Smooth muscle cell of the brain vasculature (primary cell): ENCODE results near the gene ARFIP2.
"Not testable (repeated sequence)": the region's sequence is repeated elsewhere in the genome, so short reads cannot be mapped to it uniquely, and the experiment has no call there.

Source experiments
- DNase-seq: peaks from one replicate; pipeline ENCODE4 v3.0.0-alpha.2; 2012; ENCODE audit warnings: low read depth, low spot score

Gene ARFIP2

GRCh38 chr11:6481012-6481923, at the start of gene ARFIP2, which contains the start of gene TIMM10B:
Gene ARFIP2 (minus strand): TSS chr11:6481331. CDS start chr11:6480421, 910 bp downstream.
Gene TIMM10B (plus strand): TSS chr11:6481501. CDS start chr11:6481517, 16 bp downstream.
- peak; percentile 91 for DNase-seq

- no peak for DNase-seq
Observed at GRCh38 chr11:6530848-6531247, 49.7 kb upstream of the ARFIP2 start.

GRCh38 chr11:6529266-6529665, 48.1 kb upstream of the ARFIP2 start:
- DNase-seq: no peak

GRCh38 chr11:6526411-6527135, 45.4 kb upstream of the ARFIP2 start:
- DNase-seq: no peak

GRCh38 chr11:6523253-6523652, 42.1 kb upstream of the ARFIP2 start:
- DNase-seq: no peak

- not testable (repeated sequence) for DNase-seq
Observed at GRCh38 chr11:6521946-6522345, 40.8 kb upstream of the ARFIP2 start.

- no peak for DNase-seq
Observed at GRCh38 chr11:6520265-6520664, 39.1 kb upstream of the ARFIP2 start.

- DNase-seq: no peak
Observed at GRCh38 chr11:6516865-6517264, 35.7 kb upstream of the ARFIP2 start.

GRCh38 chr11:6505577-6506240, 24.6 kb upstream of the ARFIP2 start:
- DNase-seq: peak; percentile 6

- DNase-seq: no peak
Observed at GRCh38 chr11:6504166-6504565, 23.0 kb upstream of the ARFIP2 start.

GRCh38 chr11:6502382-6502781, 21.3 kb upstream of the ARFIP2 start:
- DNase-seq: no peak

- no peak for DNase-seq
Observed at GRCh38 chr11:6498544-6498943, 17.4 kb upstream of the ARFIP2 start.

GRCh38 chr11:6498121-6498520, 17.0 kb upstream of the ARFIP2 start:
- DNase-seq: no peak

GRCh38 chr11:6497069-6497839, 16.1 kb upstream of the ARFIP2 start, which contains the start of gene DNHD1:
Gene DNHD1 (plus strand): TSS chr11:6497280. CDS start chr11:6498216, 936 bp downstream.
- no peak for DNase-seq

- DNase-seq: no peak
Observed at GRCh38 chr11:6489306-6489705, 8.2 kb upstream of the ARFIP2 start.

- DNase-seq: no peak
Observed at GRCh38 chr11:6488821-6489220, 7.7 kb upstream of the ARFIP2 start.

- no peak for DNase-seq
Observed at GRCh38 chr11:6488342-6488741, 7.2 kb upstream of the ARFIP2 start.

- no peak for DNase-seq
Observed at GRCh38 chr11:6486938-6487337, 5.8 kb upstream of the ARFIP2 start.

GRCh38 chr11:6486256-6486655, 5.1 kb upstream of the ARFIP2 start:
- no peak for DNase-seq

GRCh38 chr11:6485661-6486060, 4.5 kb upstream of the ARFIP2 start:
- DNase-seq: no peak

GRCh38 chr11:6483015-6483414, 1.9 kb upstream of the ARFIP2 start:
- DNase-seq: no peak
